Activated T-helper 1 cell treated with anti-CD3 and anti-CD28 coated beads, Interleukin-12 subunit alpha, Interleukin-12 subunit beta, Interleukin-2, Interleukin-4 antibody, amounts not matched to agents 30 ng/mL and 10 ng/mL and 1 ng/mL, durations not matched to agents 14 hours and 24 hours and 36 hours (primary cell): ENCODE measurements around the gene REG1A. TPM values are rescaled to one million over a fixed set of nuclear protein-coding genes. Genes with fewer than 3 reads are reported as not detected.

Source experiments
- DNase-seq: peaks from one replicate; pipeline ENCODE4 v3.0.0; 2021; ENCODE audit warnings: low spot score
- H3K27ac Mint-ChIP-seq: one replicate; pipeline ENCODE4 v1.8.0; 2021; ENCODE audit warnings: mild to moderate bottlenecking, mixed read lengths
- H3K27me3 Mint-ChIP-seq: one replicate; pipeline ENCODE4 v1.8.0; 2022; ENCODE audit warnings: mild to moderate bottlenecking, moderate library complexity, mixed read lengths; ENCODE audit not compliant: insufficient read depth
- H3K36me3 Mint-ChIP-seq: one replicate; pipeline ENCODE4 v1.8.0; 2021; ENCODE audit warnings: low read depth, mixed read lengths
- H3K4me1 Mint-ChIP-seq: one replicate; pipeline ENCODE4 v1.8.0; 2021; ENCODE audit warnings: low read depth, mixed read lengths
- H3K4me3 Mint-ChIP-seq: one replicate; pipeline ENCODE4 v1.8.0; 2021; ENCODE audit warnings: mild to moderate bottlenecking, moderate library complexity, mixed read lengths
- H3K9me3 Mint-ChIP-seq: one replicate; pipeline ENCODE4 v1.8.0; 2021; ENCODE audit warnings: mixed read lengths
- intact Hi-C: fragments of 100-400 bp; cut with micrococcal nuclease; formaldehyde crosslinking; loops from one replicate; pipeline ENCODE4 v1.15.1; 2024
- total RNA-seq: library from RNA; stranded (reverse); gene quantifications from 2 replicates; pipeline ENCODE4 v1.2.3, GENCODE V29; 2022

Gene REG1A
- total RNA-seq, result not detected in 2 replicates

GRCh38 chr2:79120194-79120713 lies at the start of gene REG1A:
Gene REG1A, plus strand, starts transcription at chr2:79120488. Its CDS starts 374 bp downstream, at chr2:79120862.
- Mint-ChIP-seq H3K27ac (no peak within 1 kb of the TSS), H3K9me3 (no peaks in the 10 kb centered on the region), H3K36me3 (no peaks in the 10 kb centered on the region), H3K27me3 (no peaks in the 10 kb centered on the region), H3K4me1 (no peaks in the 10 kb centered on the region), H3K4me3 (no peak within 1 kb of the TSS)
- intact Hi-C loops, result no loop called here
- no peak for DNase-seq

GRCh38 chr2:79071078-79071477 lies 49.2 kb upstream of the REG1A start:
- Mint-ChIP-seq H3K4me1 (no peaks in the 10 kb centered on the region), H3K4me3 (no peak overlapping the region), H3K9me3 (peaks cover 4% of the 10 kb centered on the region), H3K27ac (no peak overlapping the region), H3K36me3 (no peaks in the 10 kb centered on the region), H3K27me3 (no peaks in the 10 kb centered on the region)
- DNase-seq, result no peak
- intact Hi-C loops, result no loop called here

GRCh38 chr2:79082987-79083386 lies 37.3 kb upstream of the REG1A start:
- H3K4me3 Mint-ChIP-seq, result no peak overlapping the region
- H3K4me1 Mint-ChIP-seq, result no peaks in the 10 kb centered on the region
- H3K9me3 Mint-ChIP-seq, result peaks cover 9% of the 10 kb centered on the region
- no peaks in the 10 kb centered on the region for H3K27me3 Mint-ChIP-seq
- H3K27ac Mint-ChIP-seq, result no peak overlapping the region
- no peaks in the 10 kb centered on the region for H3K36me3 Mint-ChIP-seq
- intact Hi-C loops, result no loop called here
- no peak for DNase-seq

GRCh38 chr2:79083597-79084251 lies 36.6 kb upstream of the REG1A start:
- intact Hi-C loops, result no loop called here
- H3K4me1 Mint-ChIP-seq, result no peaks in the 10 kb centered on the region
- H3K4me3 Mint-ChIP-seq, result no peak overlapping the region
- no peaks in the 10 kb centered on the region for H3K27me3 Mint-ChIP-seq
- H3K36me3 Mint-ChIP-seq, result no peaks in the 10 kb centered on the region
- no peak for DNase-seq
- no peak overlapping the region for H3K27ac Mint-ChIP-seq
- peaks cover 12% of the 10 kb centered on the region for H3K9me3 Mint-ChIP-seq

GRCh38 chr2:79084495-79085135 lies 35.7 kb upstream of the REG1A start:
- Mint-ChIP-seq H3K9me3 (peaks cover 12% of the 10 kb centered on the region), H3K4me3 (no peak overlapping the region), H3K36me3 (no peaks in the 10 kb centered on the region), H3K27me3 (no peaks in the 10 kb centered on the region), H3K27ac (no peak overlapping the region), H3K4me1 (no peaks in the 10 kb centered on the region)
- intact Hi-C loops, result no loop called here
- no peak for DNase-seq

- intact Hi-C loops, result no loop called here
- DNase-seq, result no peak
- H3K4me1 Mint-ChIP-seq, result no peaks in the 10 kb centered on the region
- no peaks in the 10 kb centered on the region for H3K27me3 Mint-ChIP-seq
- H3K9me3 Mint-ChIP-seq, result peaks cover 12% of the 10 kb centered on the region
- no peak overlapping the region for H3K27ac Mint-ChIP-seq
- no peaks in the 10 kb centered on the region for H3K36me3 Mint-ChIP-seq
- no peak overlapping the region for H3K4me3 Mint-ChIP-seq
Observed at GRCh38 chr2:79085382-79085781, 34.9 kb upstream of the REG1A start.

- Mint-ChIP-seq H3K4me3 (no peak overlapping the region), H3K27me3 (no peaks in the 10 kb centered on the region), H3K36me3 (no peaks in the 10 kb centered on the region), H3K27ac (no peak overlapping the region), H3K4me1 (no peaks in the 10 kb centered on the region), H3K9me3 (peaks cover 7% of the 10 kb centered on the region)
- intact Hi-C loops, result no loop called here
- DNase-seq, result no peak
Observed at GRCh38 chr2:79086255-79086654, 34.0 kb upstream of the REG1A start.

GRCh38 chr2:79087785-79088364 lies 32.4 kb upstream of the REG1A start, which contains the start of gene REG1B:
Gene REG1B, minus strand, starts transcription at chr2:79087993. Its CDS starts 381 bp downstream, at chr2:79087612.
- peaks cover 3% of the 10 kb centered on the region for H3K9me3 Mint-ChIP-seq
- H3K27me3 Mint-ChIP-seq, result no peaks in the 10 kb centered on the region
- H3K4me1 Mint-ChIP-seq, result no peaks in the 10 kb centered on the region

GRCh38 chr2:79090693-79091092 lies 29.6 kb upstream of the REG1A start:
- Mint-ChIP-seq H3K9me3 (peaks cover 3% of the 10 kb centered on the region), H3K27me3 (no peaks in the 10 kb centered on the region), H3K4me1 (no peaks in the 10 kb centered on the region), H3K27ac (no peak overlapping the region), H3K4me3 (no peak overlapping the region), H3K36me3 (no peaks in the 10 kb centered on the region)
- intact Hi-C loops, result no loop called here
- DNase-seq, result no peak

More at GRCh38 chr2:79087785-79088364, 32.4 kb upstream of the REG1A start, which contains the start of gene REG1B:
- intact Hi-C loops, result no loop called here
- H3K36me3 Mint-ChIP-seq, result no peaks in the 10 kb centered on the region
- no peak within 1 kb of the TSS for H3K27ac Mint-ChIP-seq
- no peak within 1 kb of the TSS for H3K4me3 Mint-ChIP-seq
- DNase-seq, result no peak

GRCh38 chr2:79097843-79098242 lies 22.4 kb upstream of the REG1A start:
- Mint-ChIP-seq H3K9me3 (peaks cover 15% of the 10 kb centered on the region), H3K27ac (no peak overlapping the region), H3K36me3 (no peaks in the 10 kb centered on the region), H3K4me3 (no peak overlapping the region), H3K27me3 (no peaks in the 10 kb centered on the region), H3K4me1 (no peaks in the 10 kb centered on the region)
- intact Hi-C loops, result no loop called here
- no peak for DNase-seq

- intact Hi-C loops, result no loop called here
- Mint-ChIP-seq H3K27me3 (no peaks in the 10 kb centered on the region), H3K9me3 (peaks cover 15% of the 10 kb centered on the region), H3K4me3 (no peak overlapping the region), H3K4me1 (no peaks in the 10 kb centered on the region), H3K36me3 (no peaks in the 10 kb centered on the region), H3K27ac (no peak overlapping the region)
- DNase-seq, result no peak
Observed at GRCh38 chr2:79099140-79099686, 21.1 kb upstream of the REG1A start.

GRCh38 chr2:79100285-79100684 lies 20.0 kb upstream of the REG1A start:
- Mint-ChIP-seq H3K9me3 (peaks cover 15% of the 10 kb centered on the region), H3K4me1 (no peaks in the 10 kb centered on the region), H3K4me3 (no peak overlapping the region), H3K27ac (no peak overlapping the region), H3K36me3 (no peaks in the 10 kb centered on the region), H3K27me3 (no peaks in the 10 kb centered on the region)
- intact Hi-C loops, result no loop called here
- DNase-seq, result no peak

- Mint-ChIP-seq H3K27ac (no peak overlapping the region), H3K4me1 (no peaks in the 10 kb centered on the region), H3K36me3 (no peaks in the 10 kb centered on the region), H3K27me3 (no peaks in the 10 kb centered on the region), H3K9me3 (peaks cover 15% of the 10 kb centered on the region), H3K4me3 (no peak overlapping the region)
- intact Hi-C loops, result no loop called here
- DNase-seq, result no peak
Observed at GRCh38 chr2:79101024-79101423, 19.3 kb upstream of the REG1A start.
